Karpas-422 (cell line): ENCODE results near the gene NTM. TPM values are rescaled to one million over a fixed set of nuclear protein-coding genes. Genes with fewer than 3 reads are reported as not detected.

Source experiments
- DNase-seq: peaks from one replicate; pipeline ENCODE4 v3.0.0-alpha.2; 2015
- H2AFZ ChIP-seq: fragments of 200-600 bp; sonication (generic); 2 replicates; pipeline ENCODE4 v1.6.1; 2014; ENCODE audit warnings: antibody characterized with exemption, low read length, mixed read lengths
- H3K27ac ChIP-seq: fragments of 200-600 bp; sonication (generic); 2 replicates; pipeline ENCODE4 v1.5.1; 2014; ENCODE audit warnings: mild to moderate bottlenecking, low read length, moderate library complexity
- H3K27me3 ChIP-seq: fragments of 200-600 bp; sonication (generic); 2 replicates; pipeline ENCODE4 v1.6.1; 2014; ENCODE audit warnings: low read length, mixed read lengths
- H3K36me3 ChIP-seq: fragments of 200-600 bp; sonication (generic); 2 replicates; pipeline ENCODE4 v1.6.1; 2014; ENCODE audit warnings: low read length, mixed read lengths; ENCODE audit not compliant: insufficient read depth
- H3K4me1 ChIP-seq: fragments of 200-600 bp; sonication (generic); 2 replicates; pipeline ENCODE4 v1.6.1; 2014; ENCODE audit warnings: mild to moderate bottlenecking, low read length, mixed read lengths
- H3K4me2 ChIP-seq: fragments of 200-600 bp; sonication (generic); 2 replicates; pipeline ENCODE4 v1.6.1; 2014; ENCODE audit warnings: low read length, low read depth, mild to moderate bottlenecking; ENCODE audit not compliant: poor library complexity, severe bottlenecking
- H3K4me3 ChIP-seq: fragments of 200-600 bp; sonication (generic); 2 replicates; pipeline ENCODE4 v1.5.1; 2014; ENCODE audit warnings: mild to moderate bottlenecking, antibody characterized with exemption, low read length, mixed read lengths
- H3K79me2 ChIP-seq: fragments of 200-600 bp; sonication (generic); 2 replicates; pipeline ENCODE4 v1.6.1; 2014; ENCODE audit warnings: mild to moderate bottlenecking, low read length, mixed read lengths
- H3K9ac ChIP-seq: fragments of 200-600 bp; sonication (generic); 2 replicates; pipeline ENCODE4 v1.6.0; 2014; ENCODE audit warnings: low read length
- H3K9me2 ChIP-seq: fragments of 200-600 bp; sonication (generic), shearing (Covaris generic); replicated peaks from 2 replicates; pipeline ENCODE4 v1.6.0; 2014; ENCODE audit warnings: mild to moderate bottlenecking, low read length, moderate library complexity; ENCODE audit not compliant: insufficient read depth
- H3K9me3 ChIP-seq: fragments of 300-700, 200-600 bp; sonication (generic); 2 replicates; pipeline ENCODE4 v1.6.1; 2014; ENCODE audit warnings: low read length, mixed read lengths
- H4K20me1 ChIP-seq: fragments of 200-600 bp; sonication (generic); 2 replicates; pipeline ENCODE4 v1.6.1; 2014; ENCODE audit warnings: mild to moderate bottlenecking, antibody characterized with exemption, low read length, low read depth; ENCODE audit not compliant: insufficient read depth
- total RNA-seq: library from RNA; depleted of rRNA; stranded (reverse); fragments of >200 nt; shearing (Covaris generic); gene quantifications from 2 replicates; pipeline ENCODE4 v1.2.3, GENCODE V29; 2014; ENCODE audit warnings: low replicate concordance

Gene NTM
- total RNA-seq, 1 experiment from 2014 or later, result not detected

DNA sequence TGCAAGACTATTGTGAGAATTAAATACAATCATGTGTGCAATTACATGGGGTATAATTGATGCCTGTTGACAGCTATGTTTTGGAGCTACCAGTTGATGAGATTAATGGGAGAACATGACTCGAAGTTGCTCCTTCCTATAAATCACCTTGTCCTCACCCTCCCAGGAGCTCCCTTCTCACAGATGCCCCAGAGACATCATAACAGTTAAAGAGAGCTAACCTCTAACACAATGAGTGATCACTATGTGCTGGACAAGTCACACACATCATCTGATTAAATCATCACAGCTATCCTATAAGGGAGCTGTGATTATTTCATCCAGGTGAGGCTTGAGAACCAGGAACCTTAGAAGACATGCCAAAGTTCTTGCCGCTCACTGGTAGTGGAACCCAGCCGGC lies 394.2 kb downstream of the NTM start:
- Histone ChIP-seq H3K27me3 (no peaks in the 10 kb centered on the region), H4K20me1 (no peaks in the 10 kb centered on the region), H3K36me3 (no peaks in the 10 kb centered on the region), H3K4me1 (no peaks in the 10 kb centered on the region), H3K9ac (no peak overlapping the region), H3K9me2 (no peaks in the 10 kb centered on the region), H3K4me2 (no peak overlapping the region), H3K27ac (no peak overlapping the region), H3K4me3 (no peak overlapping the region), H3K79me2 (no peaks in the 10 kb centered on the region), H3K9me3 (no peaks in the 10 kb centered on the region), H2AFZ (no peak overlapping the region)
- DNase-seq, result no peak

DNA sequence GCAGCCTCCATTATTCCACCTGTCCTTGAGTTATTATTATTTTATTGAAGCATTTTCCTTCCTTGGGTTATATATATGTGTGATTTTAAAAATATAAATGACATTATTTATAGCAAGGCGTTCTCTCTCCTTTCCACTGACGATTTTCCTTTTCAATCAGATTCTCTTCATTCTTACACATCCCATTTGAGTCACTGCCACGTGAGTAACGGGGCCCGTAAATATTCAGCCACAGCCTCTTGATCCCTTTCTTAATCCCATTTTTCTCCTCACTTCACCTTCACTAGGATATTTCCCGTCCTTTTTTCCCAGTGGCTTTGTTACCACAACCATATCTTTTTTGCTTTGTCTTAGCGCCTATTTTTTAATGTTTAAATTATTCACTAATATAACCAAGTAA lies 396.2 kb downstream of the NTM start:
- Histone ChIP-seq H3K27ac (no peak overlapping the region), H3K9me3 (no peaks in the 10 kb centered on the region), H4K20me1 (no peaks in the 10 kb centered on the region), H2AFZ (no peak overlapping the region), H3K9ac (no peak overlapping the region), H3K4me3 (no peak overlapping the region), H3K4me1 (no peaks in the 10 kb centered on the region), H3K36me3 (no peaks in the 10 kb centered on the region), H3K4me2 (no peak overlapping the region), H3K79me2 (no peaks in the 10 kb centered on the region), H3K9me2 (no peaks in the 10 kb centered on the region), H3K27me3 (no peaks in the 10 kb centered on the region)
- no peak for DNase-seq

DNA sequence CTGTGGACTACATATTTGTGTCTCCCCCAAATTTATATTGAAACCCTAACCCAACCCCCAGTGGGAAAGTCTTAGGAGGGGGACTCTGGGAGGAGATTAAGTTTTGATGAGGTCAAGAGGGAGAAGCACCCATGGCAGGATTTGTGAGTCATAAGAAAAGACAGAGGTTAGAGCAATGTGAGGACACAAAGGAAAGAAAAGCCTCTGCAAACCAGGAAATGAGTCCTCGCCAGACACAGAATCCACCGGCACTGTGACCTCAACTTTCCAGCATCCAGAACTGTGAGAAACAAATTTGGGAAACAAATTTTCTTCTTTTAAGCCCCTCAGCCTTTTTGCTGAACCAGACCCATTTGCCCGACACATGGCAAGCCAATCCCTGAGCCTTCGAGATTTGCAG lies 397.0 kb downstream of the NTM start:
- H3K4me2 ChIP-seq, result no peak overlapping the region
- no peak overlapping the region for H2AFZ ChIP-seq
- DNase-seq, result no peak
- no peaks in the 10 kb centered on the region for H3K36me3 ChIP-seq
- H3K9ac ChIP-seq, result no peak overlapping the region
- no peaks in the 10 kb centered on the region for H3K79me2 ChIP-seq
- no peak overlapping the region for H3K4me3 ChIP-seq
- no peaks in the 10 kb centered on the region for H3K9me2 ChIP-seq
- no peaks in the 10 kb centered on the region for H4K20me1 ChIP-seq
- H3K9me3 ChIP-seq, result no peaks in the 10 kb centered on the region
- no peaks in the 10 kb centered on the region for H3K27me3 ChIP-seq
- no peaks in the 10 kb centered on the region for H3K4me1 ChIP-seq
- no peak overlapping the region for H3K27ac ChIP-seq

DNA sequence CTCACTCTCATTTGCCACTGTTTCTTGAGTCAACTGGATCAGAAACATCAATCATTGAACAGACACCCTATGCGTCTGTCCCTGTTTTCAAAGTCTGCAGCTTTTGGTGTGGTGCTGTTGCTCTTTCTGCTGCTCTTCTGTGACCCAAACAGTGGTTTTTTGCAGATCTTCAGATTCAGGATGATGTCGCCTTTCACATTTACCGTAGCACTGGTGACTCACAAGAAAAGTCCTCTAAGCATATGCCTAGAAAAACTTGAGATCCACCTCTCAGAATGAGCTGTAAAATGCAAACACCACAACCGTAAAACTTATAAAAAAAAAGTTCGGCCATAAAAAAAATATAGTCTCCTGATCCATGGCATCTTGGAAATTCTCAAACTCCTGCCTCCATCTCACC lies 400.4 kb downstream of the NTM start:
- Histone ChIP-seq H2AFZ (no peak overlapping the region), H3K4me2 (no peak overlapping the region), H4K20me1 (no peaks in the 10 kb centered on the region), H3K27me3 (no peaks in the 10 kb centered on the region), H3K27ac (no peak overlapping the region), H3K4me1 (no peaks in the 10 kb centered on the region), H3K9me3 (no peaks in the 10 kb centered on the region), H3K36me3 (no peaks in the 10 kb centered on the region), H3K9me2 (no peaks in the 10 kb centered on the region), H3K9ac (no peak overlapping the region), H3K4me3 (no peak overlapping the region), H3K79me2 (no peaks in the 10 kb centered on the region)
- no peak for DNase-seq

DNA sequence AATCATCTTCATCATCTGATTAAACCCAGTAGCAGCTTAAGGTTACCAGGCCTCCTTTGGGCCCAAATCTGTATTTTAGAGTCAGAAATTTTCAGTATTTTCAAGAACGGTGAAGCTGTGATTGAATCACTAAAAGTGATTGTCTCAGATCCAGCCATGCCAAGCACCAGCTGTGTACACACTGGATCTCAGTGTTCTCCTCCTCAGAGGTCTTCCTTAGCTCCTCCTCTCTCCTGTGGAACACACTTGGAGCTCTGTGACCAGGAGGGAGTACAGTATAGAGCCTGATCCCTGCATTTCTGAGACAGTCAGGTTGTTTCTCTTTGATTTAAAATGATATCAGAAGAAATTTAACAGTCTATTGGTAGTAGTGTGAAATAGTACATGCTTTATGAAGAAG lies 401.1 kb downstream of the NTM start:
- no peak overlapping the region for H3K4me3 ChIP-seq
- H3K9me2 ChIP-seq, result no peaks in the 10 kb centered on the region
- H3K9me3 ChIP-seq, result no peaks in the 10 kb centered on the region
- H3K27ac ChIP-seq, result no peak overlapping the region
- DNase-seq, result no peak
- no peaks in the 10 kb centered on the region for H3K79me2 ChIP-seq
- H3K9ac ChIP-seq, result no peak overlapping the region
- no peaks in the 10 kb centered on the region for H3K4me1 ChIP-seq
- H3K27me3 ChIP-seq, result no peaks in the 10 kb centered on the region
- H4K20me1 ChIP-seq, result no peaks in the 10 kb centered on the region
- H3K36me3 ChIP-seq, result no peaks in the 10 kb centered on the region
- H3K4me2 ChIP-seq, result no peak overlapping the region
- H2AFZ ChIP-seq, result no peak overlapping the region

DNA sequence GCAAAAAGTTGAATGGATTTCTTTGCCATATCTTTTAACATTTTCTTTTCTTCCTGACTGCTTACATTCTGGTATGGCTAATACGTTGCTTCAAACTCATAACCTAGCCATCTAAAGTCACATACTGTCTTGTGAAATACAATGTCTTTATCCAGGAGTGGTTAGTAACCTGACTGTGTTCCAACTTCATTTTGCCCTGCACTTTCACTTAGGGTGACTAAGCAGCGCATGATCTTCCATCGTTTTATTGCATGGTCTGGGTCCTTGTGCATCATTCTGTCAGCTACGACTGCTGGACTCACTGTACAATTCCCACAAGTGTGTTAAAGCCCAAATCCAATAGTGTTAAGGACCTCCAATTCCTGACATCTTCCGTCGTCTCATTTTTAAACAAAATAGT lies 403.2 kb downstream of the NTM start:
- DNase-seq, result no peak
- no peak overlapping the region for H3K27ac ChIP-seq

DNA sequence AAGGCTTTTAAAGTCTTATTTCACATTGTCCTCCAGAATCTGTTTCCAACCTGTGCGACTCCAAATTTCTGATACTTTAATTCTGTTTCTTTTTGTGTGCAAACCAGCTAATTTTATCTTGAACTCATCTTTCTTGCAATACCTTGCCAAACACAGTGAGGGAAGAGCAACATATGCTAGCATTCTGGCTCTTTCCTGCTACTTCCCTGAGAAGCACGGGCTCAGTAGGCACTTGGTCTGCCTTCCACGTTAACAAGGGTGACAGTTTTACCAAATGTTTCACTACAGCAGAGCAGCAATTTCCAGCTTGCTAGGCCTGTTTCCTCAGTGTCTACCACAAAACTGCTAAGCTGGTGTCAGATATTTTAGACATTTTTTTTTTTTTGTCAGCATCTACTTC lies 405.8 kb downstream of the NTM start:
- DNase-seq, result no peak
- H2AFZ ChIP-seq, result no peak overlapping the region
- no peaks in the 10 kb centered on the region for H3K9me2 ChIP-seq
- H3K36me3 ChIP-seq, result no peaks in the 10 kb centered on the region
- no peaks in the 10 kb centered on the region for H3K79me2 ChIP-seq
- no peak overlapping the region for H3K9ac ChIP-seq
- no peaks in the 10 kb centered on the region for H4K20me1 ChIP-seq
- no peaks in the 10 kb centered on the region for H3K27me3 ChIP-seq
- H3K4me2 ChIP-seq, result no peak overlapping the region
- H3K9me3 ChIP-seq, result no peaks in the 10 kb centered on the region
- H3K4me1 ChIP-seq, result no peaks in the 10 kb centered on the region
- H3K4me3 ChIP-seq, result no peak overlapping the region
- H3K27ac ChIP-seq, result no peak overlapping the region

More for the DNA sequence above, 403.2 kb downstream of the NTM start:
- Histone ChIP-seq H3K9ac (no peak overlapping the region), H3K9me3 (no peaks in the 10 kb centered on the region), H3K27me3 (no peaks in the 10 kb centered on the region), H3K4me3 (no peak overlapping the region), H3K36me3 (no peaks in the 10 kb centered on the region), H3K4me1 (no peaks in the 10 kb centered on the region), H3K9me2 (no peaks in the 10 kb centered on the region), H3K79me2 (no peaks in the 10 kb centered on the region), H4K20me1 (no peaks in the 10 kb centered on the region), H3K4me2 (no peak overlapping the region), H2AFZ (no peak overlapping the region)

DNA sequence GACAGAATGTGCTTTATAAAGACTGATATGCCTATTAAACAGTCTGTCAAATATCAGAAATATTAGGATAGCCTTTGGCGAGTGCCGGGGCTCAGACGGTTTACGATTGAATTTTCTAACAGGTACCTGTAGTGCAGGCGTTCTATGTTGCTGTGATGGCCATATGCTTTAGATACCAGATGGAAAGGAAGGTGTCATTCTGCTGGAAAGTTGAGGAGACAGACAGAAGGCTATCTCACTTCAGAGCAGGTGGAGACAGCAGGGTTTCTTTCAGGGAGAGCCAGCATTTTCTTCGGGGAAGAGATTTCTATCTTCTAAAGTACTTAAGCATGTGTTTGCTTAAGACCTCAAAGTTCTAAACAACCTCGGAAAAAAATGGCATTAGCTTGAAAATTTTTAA lies 415.4 kb downstream of the NTM start:
- H3K9me2 ChIP-seq, result no peaks in the 10 kb centered on the region
- no peaks in the 10 kb centered on the region for H3K36me3 ChIP-seq
- H3K9me3 ChIP-seq, result no peaks in the 10 kb centered on the region
- no peaks in the 10 kb centered on the region for H4K20me1 ChIP-seq
- no peak overlapping the region for H3K9ac ChIP-seq
- no peaks in the 10 kb centered on the region for H3K27me3 ChIP-seq
- H3K4me2 ChIP-seq, result no peak overlapping the region
- H2AFZ ChIP-seq, result no peak overlapping the region
- H3K27ac ChIP-seq, result no peak overlapping the region
- H3K79me2 ChIP-seq, result no peaks in the 10 kb centered on the region
- no peaks in the 10 kb centered on the region for H3K4me1 ChIP-seq
- no peak overlapping the region for H3K4me3 ChIP-seq
- DNase-seq, result no peak

DNA sequence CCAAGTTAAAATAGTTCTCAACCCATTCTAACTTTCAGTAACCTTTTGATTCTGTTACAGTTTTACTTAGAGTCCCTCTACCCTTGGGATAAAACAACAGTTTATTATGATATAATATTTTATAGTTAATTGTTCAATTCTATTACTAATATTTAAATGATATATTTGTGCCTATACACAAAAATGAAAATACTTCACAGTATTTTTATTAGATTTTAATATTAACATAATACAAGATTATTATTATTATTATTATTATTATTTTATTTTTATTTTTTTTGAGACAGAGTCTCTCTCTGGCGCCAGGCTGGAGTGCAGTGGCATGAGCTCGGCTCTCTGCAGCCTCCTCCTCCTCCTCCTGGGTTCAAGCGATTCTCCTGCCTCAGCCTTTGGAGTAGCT lies 416.7 kb downstream of the NTM start:
- Histone ChIP-seq H3K27ac (no peak overlapping the region), H3K4me2 (no peak overlapping the region), H3K79me2 (no peaks in the 10 kb centered on the region), H3K4me3 (no peak overlapping the region), H3K9me2 (no peaks in the 10 kb centered on the region), H3K9me3 (no peaks in the 10 kb centered on the region), H3K4me1 (no peaks in the 10 kb centered on the region), H4K20me1 (no peaks in the 10 kb centered on the region), H2AFZ (no peak overlapping the region), H3K9ac (no peak overlapping the region), H3K27me3 (no peaks in the 10 kb centered on the region), H3K36me3 (no peaks in the 10 kb centered on the region)
- no peak for DNase-seq
